RPMI7951 (cell line): Measurements from ENCODE around the gene CFAP43. TPM values are rescaled to one million over a fixed set of nuclear protein-coding genes. Genes with fewer than 3 reads are reported as not detected.
"Not testable (repeated sequence)": the region's sequence is repeated elsewhere in the genome, so short reads cannot be mapped to it uniquely, and the experiment has no call there.

Experiments
- DNase-seq: peaks from one replicate; pipeline ENCODE4 v3.0.0-alpha.2; 2012; ENCODE audit warnings: low read depth
- total RNA-seq: library from RNA; depleted of rRNA; stranded (reverse); fragments of >200 nt; shearing (Covaris generic); gene quantifications from 2 replicates; pipeline ENCODE4 v1.2.3, GENCODE V29; 2014

Gene CFAP43
- total RNA-seq, 1 experiment from 2014 or later: 0.24 TPM

DNA sequence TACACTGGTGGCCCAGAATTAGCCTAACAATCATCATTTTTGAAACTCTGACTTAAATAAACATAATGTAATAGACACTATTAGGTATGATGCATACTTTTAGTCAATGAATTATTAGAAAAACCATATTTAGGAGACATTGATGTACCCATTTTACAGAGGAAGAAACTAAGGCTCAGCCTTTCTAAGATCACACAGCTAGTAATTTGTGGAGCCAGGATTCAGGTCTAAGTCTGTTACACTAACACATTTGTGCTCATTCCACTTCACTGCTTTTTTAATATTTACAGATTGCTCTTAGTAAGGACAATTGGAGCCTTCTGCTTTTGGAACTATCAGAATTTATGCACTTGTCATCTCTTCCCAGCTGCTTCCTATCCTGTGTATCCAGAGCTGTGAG is 8.9 kb downstream of the CFAP43 start:
- DNase-seq: no peak

DNA sequence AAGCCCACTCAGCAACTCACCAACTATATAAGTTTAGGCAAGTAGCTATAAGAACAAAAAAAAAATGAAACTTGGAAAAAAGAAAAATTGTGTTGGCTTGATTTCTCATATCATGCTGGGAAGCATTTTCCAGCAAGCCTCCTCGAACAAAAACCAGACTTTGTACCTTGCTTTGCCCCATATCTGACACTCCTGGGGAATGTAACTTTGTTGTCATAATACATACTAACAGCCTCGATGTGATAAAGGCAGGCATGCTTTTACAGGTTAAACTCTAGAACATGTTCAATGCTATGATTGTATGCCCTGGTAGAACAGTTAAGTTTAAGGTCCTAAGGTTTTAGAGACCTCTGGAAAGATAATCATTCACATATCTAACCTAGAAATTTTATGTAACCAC is 11.6 kb downstream of the CFAP43 start:
- no peak for DNase-seq

DNA sequence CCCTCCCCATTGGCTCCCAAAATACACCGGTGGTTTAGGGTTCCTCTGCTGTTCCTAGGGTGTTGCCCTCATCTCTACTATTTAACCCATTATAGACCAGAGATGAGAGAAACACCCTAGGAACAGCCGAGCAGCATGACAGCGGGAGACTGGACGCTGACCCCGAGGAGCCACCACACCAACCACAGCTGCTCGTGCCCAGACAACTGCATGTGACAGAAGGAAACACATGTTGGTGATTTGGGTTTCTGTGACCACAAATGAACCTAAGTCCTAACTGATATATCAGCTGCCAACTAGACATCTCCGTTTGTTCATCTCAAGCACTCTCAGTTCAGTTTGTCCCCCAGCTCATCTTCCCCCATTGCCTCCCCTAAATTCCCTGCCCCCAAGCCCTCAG is 13.4 kb downstream of the CFAP43 start:
- DNase-seq: no peak

DNA sequence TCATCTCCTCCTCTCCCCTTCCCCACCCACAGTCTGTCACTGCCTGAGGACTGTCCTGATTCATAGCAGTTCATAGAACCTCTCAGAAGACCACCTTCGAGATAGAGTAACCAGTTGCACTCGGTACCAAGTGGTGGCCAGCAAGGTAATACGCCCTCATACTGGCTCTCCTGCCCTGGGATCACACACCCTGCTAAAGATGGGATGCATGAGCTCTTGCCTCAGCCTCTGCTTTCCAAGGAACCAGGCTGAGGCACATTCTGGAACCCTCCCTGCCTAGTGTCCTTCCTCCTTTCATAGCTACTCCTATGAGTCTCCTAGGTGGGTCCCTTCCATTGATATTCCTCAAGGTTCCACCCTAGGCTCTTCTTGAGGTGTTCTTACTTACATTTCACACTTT is 15.5 kb downstream of the CFAP43 start:
- DNase-seq: no peak

DNA sequence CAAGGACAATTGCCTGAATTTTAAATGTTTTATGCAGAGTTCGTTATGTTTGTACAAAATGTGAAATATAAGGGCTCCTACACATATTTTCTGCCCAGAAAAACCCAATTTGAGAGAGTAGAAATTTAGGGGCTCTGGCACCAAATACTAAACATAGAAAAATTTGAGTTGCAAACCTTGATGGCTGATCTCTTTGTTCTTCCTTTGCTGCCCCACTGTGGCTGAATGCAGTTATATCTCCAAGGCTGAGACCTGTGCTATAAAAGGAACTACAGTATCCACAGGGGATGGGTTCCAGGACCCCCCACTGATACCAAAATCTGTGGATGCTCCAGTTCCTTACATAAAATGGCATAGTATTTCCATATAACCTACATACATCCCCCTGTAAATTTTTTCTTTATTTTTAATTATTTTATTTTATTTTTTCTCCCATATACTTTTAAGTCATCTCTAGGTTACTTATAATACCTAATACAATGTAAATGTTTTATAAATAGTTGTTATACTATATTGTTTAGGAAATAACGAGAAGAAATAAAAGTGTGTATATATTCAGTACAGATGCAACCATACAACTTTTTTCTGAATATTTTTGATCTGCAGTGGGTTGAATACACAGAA is 22.5 kb downstream of the CFAP43 start:
- DNase-seq: peak; percentile 40

DNA sequence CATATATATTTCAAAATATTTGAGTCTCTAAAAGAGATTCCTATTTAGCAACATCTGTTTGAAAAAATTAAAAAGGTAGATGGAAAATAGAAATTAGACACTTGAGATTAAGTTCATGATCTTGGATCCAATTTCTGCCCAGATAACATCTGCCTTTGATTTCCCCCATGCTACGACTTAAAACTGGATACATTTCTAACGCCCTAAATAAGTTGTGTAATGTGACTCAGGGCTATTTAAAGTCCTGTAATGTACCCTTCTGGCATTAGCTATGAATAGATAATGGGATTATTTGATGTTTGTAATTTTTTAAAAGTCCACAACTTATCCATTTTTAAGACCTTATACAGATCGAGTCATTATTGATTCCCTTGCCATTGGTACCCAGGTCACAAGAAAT is 23.4 kb downstream of the CFAP43 start:
- DNase-seq: no peak

DNA sequence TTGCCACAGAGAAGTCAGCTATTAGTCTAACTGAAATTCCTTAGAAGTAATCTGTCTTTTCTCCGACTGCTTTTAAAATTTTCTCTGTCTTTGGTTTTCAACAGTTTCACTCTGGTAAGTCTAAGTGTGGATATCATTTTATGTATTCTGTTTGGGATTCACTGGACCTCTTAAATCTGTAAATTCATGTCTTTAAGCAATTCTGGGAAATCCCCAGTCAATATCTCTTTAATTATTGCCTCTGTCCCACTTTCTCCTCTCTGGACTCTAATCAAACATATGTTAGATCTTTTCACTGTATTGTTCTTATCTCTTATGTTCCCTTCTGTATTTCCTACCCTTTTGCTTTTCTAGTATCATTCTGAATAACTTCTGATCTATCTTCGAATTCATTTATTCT is 29.9 kb downstream of the CFAP43 start:
- no peak for DNase-seq

DNA sequence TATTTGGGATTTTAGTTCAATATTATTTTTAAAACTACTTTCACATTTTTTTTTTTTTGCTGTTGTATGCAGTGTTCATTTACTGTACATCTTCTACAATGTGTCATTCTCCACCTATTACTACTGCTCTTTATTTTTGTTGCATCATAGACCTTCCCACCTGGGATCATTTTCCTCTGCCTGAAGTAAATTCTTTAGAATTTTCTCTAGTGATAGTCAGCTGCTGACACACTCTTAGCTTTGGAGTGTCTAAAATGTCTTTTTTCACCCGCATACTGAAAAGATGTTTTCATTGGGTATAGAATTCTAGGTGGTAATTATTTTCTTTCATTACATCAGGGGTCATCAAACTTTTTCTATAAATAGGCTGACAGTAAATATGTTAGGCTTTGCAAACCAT is 30.5 kb downstream of the CFAP43 start:
- no peak for DNase-seq

DNA sequence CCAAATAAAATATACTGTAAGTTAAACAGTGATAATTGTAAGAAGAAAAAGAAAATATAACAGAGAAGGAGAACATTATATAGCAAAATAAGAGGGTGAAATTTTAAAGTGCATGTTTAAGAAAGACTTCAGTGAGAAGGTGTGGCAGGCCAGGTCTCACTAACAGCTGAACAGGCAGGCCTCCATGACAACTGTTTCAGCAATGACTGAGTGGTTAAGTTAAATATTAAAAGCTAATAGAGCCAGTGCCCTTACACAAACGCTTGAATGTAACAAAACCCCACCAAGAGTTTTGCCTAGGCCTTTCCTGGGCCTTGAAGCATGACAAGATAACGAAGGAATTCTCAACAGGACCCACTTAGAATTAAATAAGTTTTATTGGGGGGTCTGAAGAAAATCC is 32.6 kb downstream of the CFAP43 start:
- DNase-seq: no peak

DNA sequence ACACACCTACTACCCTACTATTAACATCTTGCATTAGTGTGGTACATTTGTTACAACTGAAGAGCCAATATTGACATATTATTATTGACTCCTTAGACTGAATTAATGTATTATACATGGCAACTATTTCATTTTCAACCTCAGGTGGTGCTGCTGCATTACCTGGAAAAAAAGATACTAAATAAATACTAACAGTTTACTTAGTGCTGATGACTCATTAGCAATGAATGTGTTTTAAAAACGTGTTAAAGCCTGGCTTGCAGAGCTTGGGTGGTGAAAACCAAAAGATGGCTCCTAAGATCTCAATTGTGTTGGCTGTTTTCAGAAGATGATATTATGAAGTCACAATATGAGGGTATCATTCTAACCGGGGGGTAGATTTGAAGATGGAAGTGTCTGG is 34.8 kb downstream of the CFAP43 start:
- DNase-seq: no peak

DNA sequence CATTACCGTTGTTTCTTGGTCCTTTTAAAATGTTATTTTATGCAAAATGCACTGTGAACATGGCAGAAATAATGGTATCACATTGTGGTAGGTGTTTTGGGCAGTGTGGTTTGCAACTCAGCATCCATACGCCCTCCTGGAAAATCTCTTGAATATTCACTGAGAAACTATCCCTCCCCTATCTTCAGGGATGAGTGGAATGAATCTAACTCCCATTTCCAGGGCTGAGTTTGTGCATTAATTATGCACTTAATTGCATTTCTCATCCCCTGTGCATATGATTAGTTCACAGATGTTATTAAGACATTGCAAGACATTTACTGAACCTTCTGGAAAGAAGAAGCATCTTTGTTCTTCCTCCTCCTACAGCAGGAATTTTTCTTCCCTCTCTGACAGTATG is 36.5 kb downstream of the CFAP43 start:
- DNase-seq: no peak

DNA sequence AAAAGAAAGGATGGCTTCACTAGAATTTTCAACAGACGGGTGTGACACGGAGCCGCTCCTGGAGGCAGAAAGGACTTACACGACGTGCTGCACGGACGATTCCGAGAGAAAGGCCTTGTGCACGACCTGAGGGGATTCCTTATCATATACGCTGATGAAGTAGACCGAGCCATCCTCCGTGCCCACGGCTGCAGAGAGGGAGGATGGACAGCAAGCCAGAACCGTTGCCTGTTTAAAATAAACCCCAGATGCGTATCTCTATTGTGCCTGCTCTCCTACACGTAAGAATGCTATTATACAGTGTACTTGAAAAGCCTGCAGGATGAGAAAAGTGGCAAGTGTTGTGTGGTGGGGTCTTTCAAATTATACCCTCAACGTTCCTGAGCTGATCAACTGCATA is 38.4 kb downstream of the CFAP43 start:
- no peak for DNase-seq

DNA sequence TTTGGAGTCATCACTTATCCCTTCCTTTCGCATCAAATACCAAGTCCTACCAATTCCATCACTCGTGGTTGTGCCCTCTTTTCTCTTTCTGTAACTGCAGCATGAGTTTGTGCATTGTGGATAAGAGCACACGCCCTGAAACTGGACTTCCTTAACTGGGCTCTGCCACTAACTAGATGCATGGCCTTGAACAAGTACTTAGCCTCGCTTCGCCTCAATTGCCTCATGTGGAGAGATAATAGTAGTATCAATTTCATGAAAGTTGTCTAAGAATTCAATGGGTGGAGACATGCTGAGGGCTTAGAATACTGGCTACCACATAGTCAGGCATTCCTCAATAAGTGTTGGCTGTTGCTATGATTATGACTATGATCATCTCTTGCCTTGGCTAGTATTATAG is 41.5 kb downstream of the CFAP43 start:
- no peak for DNase-seq

DNA sequence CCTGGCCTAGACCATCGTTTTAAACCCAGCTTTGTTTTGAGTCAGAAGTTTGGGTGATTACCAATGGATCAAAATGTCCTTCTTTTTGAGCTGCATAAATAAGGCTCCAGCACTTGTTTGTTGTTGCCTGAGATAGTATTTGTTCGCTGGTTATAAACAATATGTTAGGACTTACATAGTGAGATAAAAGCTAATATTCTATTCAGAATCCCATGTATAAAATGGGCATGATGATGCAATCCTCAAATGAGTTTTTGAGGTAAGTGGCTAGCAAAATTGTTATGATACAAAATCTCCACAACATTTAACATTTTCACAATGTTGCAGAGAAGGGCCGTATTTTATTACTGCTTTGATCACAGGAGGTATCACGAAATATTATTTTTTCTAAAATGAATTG is 48.5 kb downstream of the CFAP43 start:
- DNase-seq: no peak

DNA sequence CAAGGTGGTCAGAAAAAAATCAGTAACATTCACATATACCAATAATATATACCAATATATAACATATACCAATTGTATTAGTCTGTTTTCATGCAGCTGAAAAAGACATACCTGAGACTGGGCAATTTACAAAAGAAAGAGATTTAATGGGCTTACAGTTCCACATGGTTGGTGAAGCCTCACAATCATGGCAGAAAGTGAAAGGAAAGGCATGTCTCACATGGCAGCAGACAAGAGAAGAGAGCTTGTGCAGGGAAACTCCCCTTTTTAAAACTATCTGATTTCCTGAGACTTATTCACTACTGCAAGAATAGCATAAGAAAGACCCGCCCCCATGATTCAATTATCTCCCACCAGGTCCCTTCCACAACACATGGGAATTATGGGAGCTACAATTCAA is 58.0 kb downstream of the CFAP43 start:
- not testable (repeated sequence) for DNase-seq

DNA sequence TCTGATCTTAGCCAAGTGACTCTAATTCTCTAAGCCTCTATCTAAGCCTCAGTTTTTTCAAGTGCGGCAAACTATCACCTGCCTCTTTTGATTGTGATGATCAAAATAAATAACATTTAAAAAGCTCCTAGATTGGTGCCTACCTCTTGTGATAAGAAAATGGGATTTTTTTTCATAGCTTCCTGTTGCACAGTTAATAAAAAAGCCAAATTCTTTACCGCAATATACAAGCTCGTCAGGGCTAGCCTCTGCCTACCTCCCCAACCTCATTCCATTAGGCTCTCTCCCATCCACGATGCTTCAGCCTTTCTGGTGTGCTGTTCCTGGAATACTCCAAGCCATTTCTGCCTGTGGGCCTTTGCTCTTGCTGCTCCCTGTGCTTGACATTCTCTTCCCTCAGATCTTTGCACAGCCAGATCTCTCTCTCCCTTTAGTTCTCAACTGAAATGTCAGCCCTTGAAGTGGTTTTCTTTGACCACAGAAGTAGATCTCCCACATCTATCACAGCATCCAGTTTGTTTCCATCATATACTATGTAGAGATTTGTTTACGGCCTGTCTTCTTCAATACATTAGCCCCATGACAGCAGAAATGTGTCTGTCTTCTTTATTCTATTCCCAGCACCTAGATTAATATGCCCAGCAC is 61.4 kb downstream of the CFAP43 start:
- DNase-seq: no peak

DNA sequence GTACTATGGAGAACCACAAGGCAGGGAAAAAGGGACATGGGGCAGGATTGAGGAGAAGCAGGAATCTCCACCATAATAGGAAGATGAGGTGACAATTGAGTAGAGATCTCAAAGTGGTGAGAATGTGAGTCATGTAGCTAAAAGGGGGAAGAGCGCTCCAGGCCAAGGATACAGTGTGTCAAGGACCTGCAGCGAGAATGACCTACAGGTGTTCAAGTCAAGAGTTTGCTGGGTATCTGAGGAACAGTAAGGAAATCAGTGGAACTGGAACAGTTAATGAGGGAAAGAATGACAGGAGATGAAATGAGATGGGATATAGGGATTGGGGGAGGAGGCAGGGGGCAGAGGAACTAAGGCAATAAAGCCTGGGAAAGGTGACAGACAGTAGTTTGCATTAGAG is 76.6 kb downstream of the CFAP43 start:
- no peak for DNase-seq

DNA sequence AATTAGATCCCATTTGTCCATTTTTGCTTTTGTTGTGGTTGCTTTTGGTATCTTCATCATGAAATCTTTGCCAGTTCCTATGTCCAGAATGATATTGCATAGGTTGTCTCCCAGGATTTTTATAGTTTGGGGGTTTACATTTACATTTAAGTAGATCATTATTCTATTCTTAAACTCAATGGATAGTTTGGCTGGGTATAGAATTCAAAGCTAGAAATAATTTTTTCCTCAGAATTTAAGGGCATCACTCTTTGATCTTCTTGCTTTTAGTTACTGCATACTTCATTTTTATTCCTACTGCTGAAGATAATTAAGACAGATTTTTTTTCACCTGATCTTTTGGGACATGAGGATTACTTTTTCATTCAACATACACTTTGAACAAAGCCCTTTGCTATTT is 80.4 kb downstream of the CFAP43 start:
- DNase-seq: no peak

DNA sequence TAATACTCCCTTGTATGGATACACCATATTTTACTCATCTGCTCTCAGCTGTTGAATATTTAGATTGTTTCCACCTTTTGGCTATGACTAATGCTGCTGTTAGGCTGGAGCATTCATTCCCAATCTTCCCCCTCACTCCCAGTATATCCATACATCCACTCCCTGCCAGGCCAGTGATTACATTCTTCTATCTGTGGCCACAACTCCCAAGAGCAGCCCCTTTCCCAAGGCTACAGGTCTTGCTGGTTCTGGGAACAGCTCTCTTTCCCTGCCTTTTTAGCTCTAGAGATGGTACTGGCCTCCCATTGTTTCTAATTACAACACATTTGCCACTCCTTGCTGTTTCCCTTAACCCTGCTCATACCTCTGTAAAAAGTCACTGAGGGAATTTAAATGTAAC is 82.0 kb downstream of the CFAP43 start:
- no peak for DNase-seq

DNA sequence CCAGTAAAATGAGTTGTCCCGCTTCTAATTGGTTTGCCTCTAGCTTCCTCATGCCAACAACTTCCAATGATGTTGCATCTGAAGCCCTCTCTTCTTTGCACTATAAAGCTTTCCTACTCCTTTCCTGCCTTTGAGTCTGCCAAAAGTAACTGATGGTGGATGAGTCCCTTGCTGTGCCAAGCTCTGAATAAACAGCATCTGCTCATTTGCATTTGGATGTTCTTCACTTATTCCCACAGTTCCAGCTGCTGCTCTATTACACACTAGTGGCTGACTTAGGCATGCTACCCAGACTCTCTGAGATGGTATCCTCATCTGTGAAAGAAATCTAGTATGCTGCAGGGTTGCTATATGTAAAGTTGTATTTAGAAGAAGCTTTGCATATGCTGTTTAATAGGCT is 85.3 kb downstream of the CFAP43 start:
- DNase-seq: no peak

DNA sequence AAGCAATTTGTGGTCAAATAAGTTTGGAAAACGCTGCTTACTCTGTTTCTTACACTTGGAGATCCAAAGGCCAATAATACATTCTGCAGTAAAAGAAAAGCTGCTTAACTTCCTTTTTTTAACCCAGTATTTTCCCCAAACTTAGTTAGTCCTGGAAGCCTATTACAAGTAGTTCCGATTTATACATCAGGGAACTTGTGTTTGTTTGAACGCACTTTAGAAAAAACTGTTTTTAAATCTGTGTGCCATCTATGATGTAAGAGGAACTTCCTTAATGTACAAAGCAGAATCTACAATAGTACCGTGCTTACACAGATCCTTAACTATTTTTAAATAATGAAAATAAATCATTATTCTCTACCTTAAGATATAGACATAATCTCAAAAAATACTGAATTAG is 87.2 kb downstream of the CFAP43 start:
- DNase-seq: no peak

DNA sequence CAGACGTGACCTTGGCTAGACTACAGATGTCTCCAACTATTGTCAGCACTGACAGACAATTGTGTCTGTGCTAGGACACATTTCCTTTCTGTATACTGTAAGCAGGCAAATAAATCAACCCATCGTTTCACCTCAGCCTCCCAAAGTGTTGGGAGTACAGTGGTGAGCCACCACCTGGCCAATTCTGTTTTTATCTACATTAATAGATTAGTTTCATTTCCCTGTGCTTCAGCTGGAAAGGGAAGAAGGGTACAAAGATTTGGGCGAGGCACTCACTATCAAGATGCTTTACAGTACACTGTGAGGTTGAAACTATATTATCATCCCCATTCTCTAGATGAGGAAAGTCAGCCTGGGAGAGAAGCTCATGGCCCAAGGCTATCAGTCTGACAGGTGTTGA is 88.3 kb downstream of the CFAP43 start:
- no peak for DNase-seq

DNA sequence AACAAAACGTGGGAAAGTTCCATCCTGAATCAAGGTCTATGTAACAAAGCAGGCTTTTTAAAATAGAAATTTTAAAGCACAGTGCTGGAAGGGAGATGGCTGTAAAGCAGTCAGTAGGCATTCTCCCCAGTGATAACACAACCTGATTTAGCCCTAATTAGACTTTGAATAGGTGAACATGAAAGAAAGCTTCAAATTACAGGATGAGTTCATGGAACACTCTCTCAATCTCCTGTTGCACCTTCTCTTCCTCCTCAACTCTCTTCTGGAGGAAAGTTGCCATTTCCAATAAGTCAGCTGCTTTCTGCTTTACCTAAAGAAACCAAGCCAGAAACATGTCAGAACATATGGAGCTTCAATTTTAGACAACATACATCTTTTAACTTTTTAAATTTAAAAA is 90.1 kb downstream of the CFAP43 start:
- DNase-seq: no peak

DNA sequence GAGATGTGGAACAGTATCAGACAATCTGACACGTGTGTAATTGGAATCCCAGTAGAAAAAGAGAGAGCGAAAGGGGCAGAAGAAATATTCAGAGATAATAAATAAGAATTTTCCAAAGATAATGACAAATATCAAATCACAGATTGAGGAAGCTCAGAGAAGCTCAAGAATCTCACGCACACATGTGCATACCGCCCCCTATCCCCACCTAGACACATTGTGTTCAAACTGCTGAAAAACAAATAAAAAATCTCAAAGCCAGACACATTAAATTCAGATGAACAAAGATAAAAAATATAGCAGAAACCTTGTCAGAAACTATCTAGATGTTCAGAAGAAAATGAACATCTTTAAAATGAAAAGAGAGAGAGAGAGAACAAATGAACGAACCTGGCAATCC is 92.9 kb downstream of the CFAP43 start:
- DNase-seq: no peak
